HCT116 (cell line): ENCODE results near the gene RHOU. TPM values are rescaled to one million over a fixed set of nuclear protein-coding genes. Genes with fewer than 3 reads are reported as not detected.

Source experiments
- ATAC-seq: fragments of 200-7000 bp; cut with Tn5 transposase; 2 replicates; pipeline ENCODE4 v1.9.1; 2020; ENCODE audit warnings: mild to moderate bottlenecking, moderate library complexity
- BruUV-seq: library from RNA; stranded (reverse); fragments of 400-500 nt; replicated peaks from 2 replicates; lab custom pipeline; 2021; lab: Mats Ljungman, UMichigan
- CTCF ChIA-PET: fragments of 300-600 bp; sonication (Branson Sonifier 250); formaldehyde crosslinking; loops from one replicate; lab custom pipeline; 2021; ENCODE audit warnings: antibody characterized with exemption; lab: Charles Lee
- POLR2A ChIA-PET: fragments of 300-600, 350-600 bp; sonication (Branson Sonifier 250); formaldehyde crosslinking; loops from one replicate; lab custom pipeline; 2021; ENCODE audit warnings: antibody characterized with exemption; lab: Charles Lee
- RAD21 ChIA-PET, 2 experiments: fragments of 300-600 bp; sonication (Branson Sonifier 250); formaldehyde crosslinking; loops; one replicate each; lab custom pipeline; 2023; ENCODE audit warnings: low total read pairs in 2 of 2; ENCODE audit not compliant: uncharacterized antibody in 2 of 2, unreplicated experiment in 2 of 2, low non-redundant PET in 1 of 2; lab: Charles Lee
- DNase-seq: peaks from one replicate; pipeline ENCODE4 v3.0.0-alpha.2; 2010; ENCODE audit warnings: low read depth, low spot score
- H2AFZ ChIP-seq: fragments of 200-600 bp; shearing (Covaris generic), sonication (generic); 2 replicates; pipeline ENCODE4 v1.6.1; 2017; ENCODE audit warnings: low read depth, mixed run types, mixed read lengths, antibody characterized with exemption, low read length; ENCODE audit not compliant: poor library complexity, severe bottlenecking
- H3K27ac ChIP-seq: 2 replicates; pipeline ENCODE4 v1.5.1; 2012; ENCODE audit warnings: low read depth, low read length
- H3K27me3 ChIP-seq: fragments of 200-600 bp; sonication (generic); 2 replicates; pipeline ENCODE4 v1.6.1; 2016; ENCODE audit warnings: mixed run types, low read length, mixed read lengths; ENCODE audit not compliant: insufficient read depth
- H3K36me3 ChIP-seq, 2 experiments: fragments of 200-500 bp in 1 of 2; fragments of 200-600 bp in 1 of 2; sonication (Bioruptor generic) in 1 of 2; sonication (generic) in 1 of 2; 2 replicates each; pipeline versions ENCODE4 v1.5.1 to v1.6.1; 2014 to 2016; ENCODE audit warnings: low read length in 2 of 2, inconsistent platforms in 1 of 2, mixed read lengths in 1 of 2, mixed run types in 1 of 2; ENCODE audit not compliant: insufficient read depth in 2 of 2, control insufficient read depth in 1 of 2
- H3K4me1 ChIP-seq, 2 experiments: fragments of 200-600 bp in 1 of 2; sonication (generic) in 1 of 2; 2 replicates each; pipeline versions ENCODE4 v1.5.1 to v1.6.1; 2012 to 2017; ENCODE audit warnings: low read length in 2 of 2, inconsistent platforms in 1 of 2, mild to moderate bottlenecking in 1 of 2, mixed read lengths in 1 of 2, mixed run types in 1 of 2, moderate library complexity in 1 of 2; ENCODE audit not compliant: insufficient read depth in 2 of 2, control insufficient read depth in 1 of 2
- H3K4me2 ChIP-seq: fragments of 200-600 bp; sonication (generic); 2 replicates; pipeline ENCODE4 v1.6.1; 2017; ENCODE audit warnings: mixed run types, low read length, mixed read lengths
- H3K4me3 ChIP-seq, 2 experiments: fragments of 200-600 bp in 1 of 2; sonication (generic) in 1 of 2; replicated peaks in 1 of 2; 2 replicates each; pipeline ENCODE4 v1.5.1; 2011 to 2016; ENCODE audit warnings: low read length in 2 of 2, control low read depth in 1 of 2, low read depth in 1 of 2, mild to moderate bottlenecking in 1 of 2, mixed read lengths in 1 of 2, mixed run types in 1 of 2
- H3K79me2 ChIP-seq: fragments of 200-600 bp; sonication (generic); 2 replicates; pipeline ENCODE4 v1.6.1; 2017; ENCODE audit warnings: mild to moderate bottlenecking, mixed run types, low read length, moderate library complexity, mixed read lengths; ENCODE audit not compliant: insufficient read depth
- H3K9ac ChIP-seq: fragments of 200-600 bp; sonication (generic); 2 replicates; pipeline ENCODE4 v1.6.1; 2016; ENCODE audit warnings: low read length, mixed read lengths
- H3K9me2 ChIP-seq: fragments of 200-600 bp; sonication (generic), shearing (Covaris generic); 2 replicates; pipeline ENCODE4 v1.6.1; 2017; ENCODE audit warnings: mixed run types, mild to moderate bottlenecking, moderate library complexity; ENCODE audit not compliant: insufficient read depth
- H3K9me3 ChIP-seq, 2 experiments: fragments of 200-500 bp in 1 of 2; fragments of 200-600 bp in 1 of 2; sonication (Bioruptor generic) in 1 of 2; sonication (generic) in 1 of 2; 2 replicates each; pipeline ENCODE4 v1.6.1; 2014 to 2017; ENCODE audit warnings: low read length in 2 of 2, mixed read lengths in 2 of 2, inconsistent platforms in 1 of 2, low read depth in 1 of 2, mild to moderate bottlenecking in 1 of 2, mixed run types in 1 of 2, moderate library complexity in 1 of 2; ENCODE audit not compliant: control insufficient read depth in 1 of 2, insufficient read depth in 1 of 2
- H4K20me1 ChIP-seq: fragments of 200-600 bp; sonication (generic), shearing (Covaris generic); 2 replicates; pipeline ENCODE4 v1.6.1; 2017; ENCODE audit warnings: mixed run types, mild to moderate bottlenecking, moderate library complexity; ENCODE audit not compliant: insufficient read depth
- CBX3 ChIP-seq: IDR thresholded peaks from 2 replicates; pipeline ENCODE4 v1.6.1; 2012; ENCODE audit warnings: low read depth
- CEBPB ChIP-seq: IDR thresholded peaks from 2 replicates; pipeline ENCODE4 v1.6.1; 2012; ENCODE audit warnings: low read depth
- ELF1 ChIP-seq: IDR thresholded peaks from 2 replicates; pipeline ENCODE4 v1.6.1; 2012; ENCODE audit warnings: low read depth, borderline replicate concordance
- REST ChIP-seq: IDR thresholded peaks from 2 replicates; pipeline ENCODE4 v1.6.1; 2012; ENCODE audit warnings: low read depth
- ZBTB33 ChIP-seq: IDR thresholded peaks from 2 replicates; pipeline ENCODE4 v1.6.1; 2011; ENCODE audit warnings: mild to moderate bottlenecking, low read length, moderate library complexity; ENCODE audit not compliant: insufficient replicate concordance; ENCODE audit errors: extremely low read depth
- intact Hi-C: fragments of 100-400 bp; cut with micrococcal nuclease; formaldehyde crosslinking; loops from 2 replicates; pipeline ENCODE4 v1.10.0; 2022
- total RNA-seq: library from RNA; stranded (reverse); gene quantifications from one replicate; pipeline ENCODE4 v1.2.1, GENCODE V29; 2021; ENCODE audit not compliant: unreplicated experiment
- TF ChIP-seq, protein P1 (sequence below): IDR thresholded peaks from 2 replicates; pipeline ENCODE4 v1.6.1; 2012
- TF ChIP-seq, protein P2 (sequence below): IDR thresholded peaks from 2 replicates; pipeline ENCODE4 v1.6.1; 2012
- TF ChIP-seq, protein P3 (sequence below), 3 experiments: fragments of 200-600 bp in 1 of 3; sonication (generic) in 1 of 3; IDR thresholded peaks in 2 of 3; conservative IDR thresholded peaks in 1 of 3; 2 replicates each; pipeline ENCODE4 v1.5.1; 2012 to 2017; ENCODE audit warnings: low read depth in 2 of 3, low read length in 2 of 3, antibody characterized with exemption in 1 of 3, borderline replicate concordance in 1 of 3, control low read depth in 1 of 3, mild to moderate bottlenecking in 1 of 3, mixed read lengths in 1 of 3, mixed run types in 1 of 3, moderate library complexity in 1 of 3; ENCODE audit not compliant: insufficient read depth in 1 of 3

Gene RHOU
- total RNA-seq, 1 experiment from 2014 or later, result 4.0 TPM

GRCh38 chr1:228742281-228742860, 7.1 kb downstream of the RHOU start:
- ChIA-PET CTCF (no interaction called here), RAD21 (no interaction called here), POLR2A (no interaction called here)
- H3K9ac ChIP-seq, result no peak overlapping the region
- DNase-seq (no peak), ATAC-seq (no peak)
- H3K27ac ChIP-seq, result no peak overlapping the region
- H3K4me3 ChIP-seq, result no peak overlapping the region
- no peaks in the 10 kb centered on the region for H3K9me2 ChIP-seq
- no peak overlapping the region for H3K4me2 ChIP-seq
- H3K27me3 ChIP-seq, result no peaks in the 10 kb centered on the region
- H3K79me2 ChIP-seq, result no peaks in the 10 kb centered on the region
- peaks cover 0 to 7% of the 10 kb centered on the region in 2 experiments; a peak in 2 of 4 replicates for H3K36me3 ChIP-seq
- peaks cover 0 to 5% of the 10 kb centered on the region in 2 experiments; a peak in 1 of 4 replicates for H3K4me1 ChIP-seq
- no peak overlapping the region for H2AFZ ChIP-seq
- no TSS peak for BruUV-seq
- intact Hi-C loops, result loop anchor here (10.0 kb wide), 1 partner anchor 112 kb away; no protein-coding TSS in a partner anchor
- TF ChIP-seq CEBPB, result no peak
- TF ChIP-seq, protein P1, sequence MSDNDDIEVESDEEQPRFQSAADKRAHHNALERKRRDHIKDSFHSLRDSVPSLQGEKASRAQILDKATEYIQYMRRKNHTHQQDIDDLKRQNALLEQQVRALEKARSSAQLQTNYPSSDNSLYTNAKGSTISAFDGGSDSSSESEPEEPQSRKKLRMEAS, result no peak
- no peaks in the 10 kb centered on the region for H4K20me1 ChIP-seq
- H3K9me3 ChIP-seq, result no peaks in the 10 kb centered on the region

- Histone ChIP-seq H4K20me1 (no peaks in the 10 kb centered on the region), H3K4me1 (no peaks in the 10 kb centered on the region), H3K27me3 (0 out of 2 replicates have a peak, but pooled peaks cover under 1% of the 10 kb centered on the region), H3K9me3 (no peaks in the 10 kb centered on the region), H3K36me3 (peaks cover 0 to 7% of the 10 kb centered on the region in 2 experiments; a peak in 2 of 4 replicates), H3K4me3 (no peak overlapping the region), H3K27ac (no peak overlapping the region), H3K9me2 (no peaks in the 10 kb centered on the region), H2AFZ (no peak overlapping the region), H3K79me2 (no peaks in the 10 kb centered on the region), H3K9ac (no peak overlapping the region), H3K4me2 (no peak overlapping the region)
- ChIA-PET POLR2A (no interaction called here), RAD21 (no interaction called here), CTCF (no interaction called here)
- no peak for DNase-seq
- TF ChIP-seq REST (no peak), CBX3 (no peak), ZBTB33 (no peak), ELF1 (no peak)
- TF ChIP-seq, protein P2, sequence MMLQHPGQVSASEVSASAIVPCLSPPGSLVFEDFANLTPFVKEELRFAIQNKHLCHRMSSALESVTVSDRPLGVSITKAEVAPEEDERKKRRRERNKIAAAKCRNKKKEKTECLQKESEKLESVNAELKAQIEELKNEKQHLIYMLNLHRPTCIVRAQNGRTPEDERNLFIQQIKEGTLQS, result no peak
- TF ChIP-seq, protein P3, sequence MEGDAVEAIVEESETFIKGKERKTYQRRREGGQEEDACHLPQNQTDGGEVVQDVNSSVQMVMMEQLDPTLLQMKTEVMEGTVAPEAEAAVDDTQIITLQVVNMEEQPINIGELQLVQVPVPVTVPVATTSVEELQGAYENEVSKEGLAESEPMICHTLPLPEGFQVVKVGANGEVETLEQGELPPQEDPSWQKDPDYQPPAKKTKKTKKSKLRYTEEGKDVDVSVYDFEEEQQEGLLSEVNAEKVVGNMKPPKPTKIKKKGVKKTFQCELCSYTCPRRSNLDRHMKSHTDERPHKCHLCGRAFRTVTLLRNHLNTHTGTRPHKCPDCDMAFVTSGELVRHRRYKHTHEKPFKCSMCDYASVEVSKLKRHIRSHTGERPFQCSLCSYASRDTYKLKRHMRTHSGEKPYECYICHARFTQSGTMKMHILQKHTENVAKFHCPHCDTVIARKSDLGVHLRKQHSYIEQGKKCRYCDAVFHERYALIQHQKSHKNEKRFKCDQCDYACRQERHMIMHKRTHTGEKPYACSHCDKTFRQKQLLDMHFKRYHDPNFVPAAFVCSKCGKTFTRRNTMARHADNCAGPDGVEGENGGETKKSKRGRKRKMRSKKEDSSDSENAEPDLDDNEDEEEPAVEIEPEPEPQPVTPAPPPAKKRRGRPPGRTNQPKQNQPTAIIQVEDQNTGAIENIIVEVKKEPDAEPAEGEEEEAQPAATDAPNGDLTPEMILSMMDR (IDR thresholded peaks at IDR 0.05 in 2 of 3, conservative IDR thresholded peaks at IDR 0.05 in 1 of 3; ENCODE audit: borderline replicate concordance in 1 of 3, insufficient read depth in 1 of 3, low read depth in 2 of 3, low read length in 2 of 3), result no peak
- no peak for ATAC-seq
- intact Hi-C loops, result loop anchor here (10.0 kb wide), 1 partner anchor 111 kb away; no protein-coding TSS in a partner anchor
- BruUV-seq, result no TSS peak
These were observed 8.1 kb downstream of the RHOU start for GRCh38 chr1:228743405-228743804.
